PC-9 (cell line): Measurements from ENCODE around the gene VSIG2. TPM values are rescaled to one million over a fixed set of nuclear protein-coding genes. Genes with fewer than 3 reads are reported as not detected.

Experiments used
- BruUV-seq: library from RNA; stranded (reverse); fragments of 400-500 nt; replicated peaks from 2 replicates; lab custom pipeline; 2021; lab: Mats Ljungman, UMichigan
- CTCF ChIA-PET: fragments of 300-600 bp; sonication (Branson Sonifier 250); formaldehyde crosslinking; loops from one replicate; lab custom pipeline; 2022; ENCODE audit warnings: antibody characterized with exemption; lab: Charles Lee
- POLR2A ChIA-PET: fragments of 300-600 bp; sonication (Branson Sonifier 250); formaldehyde crosslinking; loops from one replicate; lab custom pipeline; 2022; ENCODE audit warnings: antibody characterized with exemption; ENCODE audit not compliant: unreplicated experiment; lab: Charles Lee
- DNase-seq, 2 experiments: peaks; one replicate each; pipeline versions ENCODE4 v3.0.0 to v3.0.0-alpha.2; 2015 to 2022; ENCODE audit warnings: mixed read lengths in 1 of 2
- H2AFZ ChIP-seq: fragments of 200-600 bp; sonication (generic); 2 replicates; pipeline ENCODE4 v1.8.1; 2017; ENCODE audit warnings: antibody characterized with exemption
- H3F3A ChIP-seq: fragments of 200-600 bp; sonication (generic); 2 replicates; pipeline ENCODE4 v1.8.1; 2017; ENCODE audit warnings: antibody characterized with exemption, mild to moderate bottlenecking, low read depth; ENCODE audit not compliant: insufficient read depth
- H3K27ac ChIP-seq: fragments of 200-600 bp; sonication (generic); 2 replicates; pipeline ENCODE4 v1.6.1; 2016; ENCODE audit warnings: mixed run types
- H3K27me3 ChIP-seq: fragments of 200-600 bp; sonication (generic); 2 replicates; pipeline ENCODE4 v1.6.1; 2016; ENCODE audit warnings: low read depth, mixed run types; ENCODE audit not compliant: insufficient read depth
- H3K36me3 ChIP-seq: fragments of 200-600 bp; sonication (generic); 2 replicates; pipeline ENCODE4 v1.6.1; 2016; ENCODE audit warnings: low read depth, mixed run types
- H3K4me1 ChIP-seq: fragments of 200-600 bp; sonication (generic); replicated peaks from 2 replicates; pipeline ENCODE4 v1.6.1; 2016; ENCODE audit warnings: mixed run types; ENCODE audit not compliant: insufficient read depth
- H3K4me2 ChIP-seq: fragments of 200-600 bp; sonication (generic); 2 replicates; pipeline ENCODE4 v1.6.1; 2017; ENCODE audit warnings: mixed run types
- H3K4me3 ChIP-seq: fragments of 200-600 bp; sonication (generic); 2 replicates; pipeline ENCODE4 v1.6.1; 2016; ENCODE audit warnings: mixed run types
- H3K79me2 ChIP-seq: fragments of 200-600 bp; sonication (generic); 2 replicates; pipeline ENCODE4 v1.6.1; 2017; ENCODE audit warnings: low read depth, mixed run types
- H3K9me2 ChIP-seq: fragments of 200-600 bp; sonication (generic); 2 replicates; pipeline ENCODE4 v1.8.1; 2017; ENCODE audit warnings: mild to moderate bottlenecking; ENCODE audit not compliant: insufficient read depth
- H3K9me3 ChIP-seq: fragments of 200-600 bp; sonication (generic); 2 replicates; pipeline ENCODE4 v1.8.1; 2016; ENCODE audit warnings: low read depth; ENCODE audit not compliant: insufficient read depth
- H4K20me1 ChIP-seq: fragments of 200-600 bp; sonication (generic); 2 replicates; pipeline ENCODE4 v1.8.1; 2017; ENCODE audit not compliant: insufficient read depth
- EZH2 ChIP-seq: fragments of 200-600 bp; sonication (generic); IDR thresholded peaks from 2 replicates; pipeline ENCODE4 v1.8.0; 2017; ENCODE audit warnings: antibody characterized with exemption, low read depth
- intact Hi-C: fragments of 100-400 bp; cut with micrococcal nuclease; formaldehyde crosslinking; loops from one replicate; pipeline ENCODE4 v1.10.0; 2022; ENCODE audit not compliant: unreplicated experiment
- total RNA-seq: library from RNA; stranded (reverse); gene quantifications from 2 replicates; pipeline ENCODE4 v1.2.3, GENCODE V29; 2021
- TF ChIP-seq, protein P1 (sequence below): fragments of 200-600 bp; sonication (generic); conservative IDR thresholded peaks from 2 replicates; pipeline ENCODE4 v1.6.1; 2017; ENCODE audit warnings: mixed run types, antibody characterized with exemption, mild to moderate bottlenecking, moderate library complexity

The VSIG2 gene
- total RNA-seq, 1 experiment from 2014 or later, result 12.4 TPM

GRCh38 chr11:124716591-124716990 lies 35.5 kb downstream of the VSIG2 start:
- Histone ChIP-seq H3K27me3 (peaks cover 40% of the 10 kb centered on the region), H3K9me3 (no peaks in the 10 kb centered on the region), H3K27ac (no peak overlapping the region), H3F3A (no peaks in the 10 kb centered on the region), H3K4me1 (no peaks in the 10 kb centered on the region), H3K4me3 (no peak overlapping the region), H2AFZ (no peak overlapping the region), H3K9me2 (no peaks in the 10 kb centered on the region), H3K36me3 (no peaks in the 10 kb centered on the region), H3K79me2 (no peaks in the 10 kb centered on the region), H4K20me1 (no peaks in the 10 kb centered on the region), H3K4me2 (no peak overlapping the region)
- intact Hi-C loops, result no loop called here
- TF ChIP-seq, protein P1, sequence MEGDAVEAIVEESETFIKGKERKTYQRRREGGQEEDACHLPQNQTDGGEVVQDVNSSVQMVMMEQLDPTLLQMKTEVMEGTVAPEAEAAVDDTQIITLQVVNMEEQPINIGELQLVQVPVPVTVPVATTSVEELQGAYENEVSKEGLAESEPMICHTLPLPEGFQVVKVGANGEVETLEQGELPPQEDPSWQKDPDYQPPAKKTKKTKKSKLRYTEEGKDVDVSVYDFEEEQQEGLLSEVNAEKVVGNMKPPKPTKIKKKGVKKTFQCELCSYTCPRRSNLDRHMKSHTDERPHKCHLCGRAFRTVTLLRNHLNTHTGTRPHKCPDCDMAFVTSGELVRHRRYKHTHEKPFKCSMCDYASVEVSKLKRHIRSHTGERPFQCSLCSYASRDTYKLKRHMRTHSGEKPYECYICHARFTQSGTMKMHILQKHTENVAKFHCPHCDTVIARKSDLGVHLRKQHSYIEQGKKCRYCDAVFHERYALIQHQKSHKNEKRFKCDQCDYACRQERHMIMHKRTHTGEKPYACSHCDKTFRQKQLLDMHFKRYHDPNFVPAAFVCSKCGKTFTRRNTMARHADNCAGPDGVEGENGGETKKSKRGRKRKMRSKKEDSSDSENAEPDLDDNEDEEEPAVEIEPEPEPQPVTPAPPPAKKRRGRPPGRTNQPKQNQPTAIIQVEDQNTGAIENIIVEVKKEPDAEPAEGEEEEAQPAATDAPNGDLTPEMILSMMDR, result no peak
- TF ChIP-seq EZH2, result no peak
- POLR2A ChIA-PET, result interaction anchor here (0.6 kb wide), 1 partner anchor 23 kb away, joined by 6 read pairs; no protein-coding TSS in a partner anchor
- DNase-seq, result no peak
- CTCF ChIA-PET, result no interaction called here
- BruUV-seq, result no TSS peak

- Histone ChIP-seq H4K20me1 (no peaks in the 10 kb centered on the region), H3K4me2 (no peak overlapping the region), H3K27ac (no peak overlapping the region), H3K27me3 (peaks cover 2% of the 10 kb centered on the region), H3K9me3 (no peaks in the 10 kb centered on the region), H3K36me3 (no peaks in the 10 kb centered on the region), H2AFZ (no peak overlapping the region), H3K4me1 (no peaks in the 10 kb centered on the region), H3K4me3 (no peak overlapping the region), H3K9me2 (no peaks in the 10 kb centered on the region), H3F3A (no peaks in the 10 kb centered on the region), H3K79me2 (no peaks in the 10 kb centered on the region)
- CTCF ChIA-PET, result no interaction called here
- intact Hi-C loops, result no loop called here
- BruUV-seq, result no TSS peak
- no peak for TF ChIP-seq EZH2
- POLR2A ChIA-PET, result no interaction called here
- DNase-seq, result no peak
Observed at GRCh38 chr11:124712392-124712791, 39.7 kb downstream of the VSIG2 start.

- TF ChIP-seq, protein P1, result no peak
- TF ChIP-seq EZH2, result no peak
- no peaks in the 10 kb centered on the region for H3K9me3 ChIP-seq
- ChIA-PET POLR2A (no interaction called here), CTCF (no interaction called here)
- no peaks in the 10 kb centered on the region for H3K4me1 ChIP-seq
- no peak overlapping the region for H3K27ac ChIP-seq
- intact Hi-C loops, result no loop called here
- no peaks in the 10 kb centered on the region for H3K36me3 ChIP-seq
- 0 out of 2 replicates have a peak overlapping the region, but pooled peaks have one; percentile 3 for H3K4me2 ChIP-seq
- no peaks in the 10 kb centered on the region for H3K79me2 ChIP-seq
- DNase-seq, result peak; percentile 8 to 46
- no peaks in the 10 kb centered on the region for H3K9me2 ChIP-seq
- BruUV-seq, result no TSS peak
- H4K20me1 ChIP-seq, result no peaks in the 10 kb centered on the region
- H3F3A ChIP-seq, result no peaks in the 10 kb centered on the region
- no peaks in the 10 kb centered on the region for H3K27me3 ChIP-seq
- H3K4me3 ChIP-seq, result no peak overlapping the region
- H2AFZ ChIP-seq, result peak overlapping the region; percentile 43
Observed at GRCh38 chr11:124707829-124708228, 44.2 kb downstream of the VSIG2 start.

DNA sequence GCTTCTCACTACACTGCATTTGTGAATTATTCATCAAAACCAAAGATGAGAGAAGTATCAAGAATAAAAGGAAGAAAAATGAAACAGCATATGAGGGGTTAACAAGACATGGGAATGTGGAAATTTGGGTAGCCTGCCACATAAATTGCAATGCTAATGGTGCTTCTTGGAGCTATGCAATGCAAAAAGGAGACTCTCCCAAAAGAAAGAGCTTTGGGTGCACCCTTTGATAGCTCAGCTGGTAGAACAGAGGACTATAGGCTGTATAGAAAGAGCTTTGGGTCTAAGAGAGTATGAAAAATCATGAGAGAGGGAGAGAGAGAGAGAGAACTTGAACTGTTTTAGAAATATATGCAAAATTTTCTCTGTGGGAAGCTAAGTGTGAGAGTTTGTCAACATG lies 52.0 kb downstream of the VSIG2 start:
- TF ChIP-seq, protein P1, result no peak
- TF ChIP-seq EZH2, result no peak
- no peaks in the 10 kb centered on the region for H3K27me3 ChIP-seq
- no peak overlapping the region for H3K4me3 ChIP-seq
- H3K27ac ChIP-seq, result no peak overlapping the region
- H3K9me3 ChIP-seq, result no peaks in the 10 kb centered on the region
- H3F3A ChIP-seq, result no peaks in the 10 kb centered on the region
- ChIA-PET POLR2A (no interaction called here), CTCF (no interaction called here)
- no peaks in the 10 kb centered on the region; the same call in 1 of the 2 replicates for H3K9me2 ChIP-seq
- no peak for DNase-seq
- H3K79me2 ChIP-seq, result no peaks in the 10 kb centered on the region
- intact Hi-C loops, result no loop called here
- H3K36me3 ChIP-seq, result no peaks in the 10 kb centered on the region
- no peak overlapping the region for H3K4me2 ChIP-seq
- BruUV-seq, result no TSS peak
- H4K20me1 ChIP-seq, result no peaks in the 10 kb centered on the region
- no peaks in the 10 kb centered on the region for H3K4me1 ChIP-seq
- H2AFZ ChIP-seq, result no peak overlapping the region
